Progenitor cell of endocrine pancreas (in vitro differentiated cells): Measurements from ENCODE around the gene RUNX1. TPM values are rescaled to one million over a fixed set of nuclear protein-coding genes. Genes with fewer than 3 reads are reported as not detected.

Source experiments
- DNase-seq: peaks from one replicate; pipeline ENCODE4 v3.0.0; 2021; ENCODE audit warnings: low spot score; ENCODE audit not compliant: unreplicated experiment
- H3K27ac Mint-ChIP-seq: 2 replicates; pipeline ENCODE4 v1.8.0; 2021; ENCODE audit warnings: mild to moderate bottlenecking, moderate library complexity, mixed read lengths
- H3K27me3 Mint-ChIP-seq: 2 replicates; pipeline ENCODE4 v1.8.0; 2021; ENCODE audit warnings: mixed read lengths
- H3K36me3 Mint-ChIP-seq: 2 replicates; pipeline ENCODE4 v1.8.0; 2022; ENCODE audit warnings: mixed read lengths; ENCODE audit not compliant: insufficient read depth
- H3K4me1 Mint-ChIP-seq: 2 replicates; pipeline ENCODE4 v1.8.0; 2021; ENCODE audit warnings: low read depth, mixed read lengths
- H3K4me3 Mint-ChIP-seq: 2 replicates; pipeline ENCODE4 v1.8.0; 2021; ENCODE audit warnings: low read depth, mild to moderate bottlenecking, moderate library complexity, mixed read lengths
- H3K9me3 Mint-ChIP-seq: 2 replicates; pipeline ENCODE4 v1.8.0; 2021; ENCODE audit warnings: low read depth, mixed read lengths
- CTCF ChIP-seq: fragments of 200-600 bp; sonication (generic); IDR thresholded peaks from one replicate; pipeline ENCODE4 v1.5.0; 2021; ENCODE audit warnings: antibody characterized with exemption, mild to moderate bottlenecking; ENCODE audit not compliant: unreplicated experiment
- total RNA-seq: library from RNA; stranded (reverse); gene quantifications from 2 replicates; pipeline ENCODE4 v1.2.1, GENCODE V29; 2021

Gene RUNX1
- total RNA-seq, 1 donor from 2014 or later: 7.1 TPM

- DNase-seq: no peak
- Mint-ChIP-seq H3K36me3 (no peaks in the 10 kb centered on the region), H3K27me3 (peaks cover 2% of the 10 kb centered on the region), H3K9me3 (peaks cover 6% of the 10 kb centered on the region), H3K4me1 (no peaks in the 10 kb centered on the region), H3K27ac (no peak overlapping the region), H3K4me3 (no peak overlapping the region)
- TF ChIP-seq CTCF: no peak
Measured at GRCh38 chr21:35075546-35075945, 26.4 kb upstream of the RUNX1 start.

- Mint-ChIP-seq H3K27me3 (no peaks in the 10 kb centered on the region), H3K9me3 (peaks cover 6% of the 10 kb centered on the region), H3K4me1 (no peaks in the 10 kb centered on the region), H3K4me3 (no peak overlapping the region), H3K27ac (no peak overlapping the region), H3K36me3 (no peaks in the 10 kb centered on the region)
- DNase-seq: no peak
- no peak for TF ChIP-seq CTCF
Measured at GRCh38 chr21:35072960-35073359, 23.9 kb upstream of the RUNX1 start.

GRCh38 chr21:35072557-35072956, 23.5 kb upstream of the RUNX1 start:
- Mint-ChIP-seq H3K27me3 (no peaks in the 10 kb centered on the region), H3K27ac (no peak overlapping the region), H3K4me1 (no peaks in the 10 kb centered on the region), H3K36me3 (no peaks in the 10 kb centered on the region), H3K9me3 (peaks cover 6% of the 10 kb centered on the region), H3K4me3 (no peak overlapping the region)
- no peak for TF ChIP-seq CTCF
- no peak for DNase-seq

GRCh38 chr21:35071347-35071746, 22.2 kb upstream of the RUNX1 start:
- H3K9me3 Mint-ChIP-seq: peaks cover 8% of the 10 kb centered on the region
- no peak overlapping the region for H3K27ac Mint-ChIP-seq
- no peaks in the 10 kb centered on the region for H3K27me3 Mint-ChIP-seq
- H3K4me3 Mint-ChIP-seq: no peak overlapping the region
- H3K4me1 Mint-ChIP-seq: no peaks in the 10 kb centered on the region
- DNase-seq: no peak
- no peak for TF ChIP-seq CTCF
- no peaks in the 10 kb centered on the region for H3K36me3 Mint-ChIP-seq

GRCh38 chr21:35070436-35070835, 21.3 kb upstream of the RUNX1 start:
- H3K36me3 Mint-ChIP-seq: no peaks in the 10 kb centered on the region
- peaks cover 8% of the 10 kb centered on the region for H3K9me3 Mint-ChIP-seq
- no peak for DNase-seq
- H3K27me3 Mint-ChIP-seq: peaks cover 4% of the 10 kb centered on the region
- no peak overlapping the region for H3K27ac Mint-ChIP-seq
- no peak overlapping the region for H3K4me3 Mint-ChIP-seq
- TF ChIP-seq CTCF: no peak
- no peaks in the 10 kb centered on the region for H3K4me1 Mint-ChIP-seq
